ENCODE measurements around the gene CYB5R4.
"Not testable (repeated sequence)": the region's sequence is repeated elsewhere in the genome, so short reads cannot be mapped to it uniquely, and the experiment has no call there.

The CYB5R4 gene

DNA sequence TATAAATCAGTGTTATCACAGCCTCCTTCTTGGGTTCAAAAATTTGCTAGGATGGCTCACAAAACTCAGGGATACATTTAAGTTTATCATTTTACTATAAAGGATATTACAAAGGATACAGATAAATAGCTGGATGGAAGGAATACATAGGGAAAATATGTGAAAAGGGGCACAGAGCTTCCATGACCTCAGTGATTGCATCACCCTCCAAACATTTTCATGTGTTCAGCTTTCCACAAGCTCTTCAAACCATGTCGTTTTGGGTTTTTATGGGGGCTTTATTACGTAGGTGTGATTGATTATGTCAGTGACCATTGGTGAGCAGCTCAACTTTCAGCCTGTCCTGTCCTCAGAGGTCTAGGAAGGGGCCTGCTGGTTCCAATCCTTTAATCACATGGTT is 68.0 kb downstream of the CYB5R4 start (continued):
- TF ChIP-seq, protein P1, sequence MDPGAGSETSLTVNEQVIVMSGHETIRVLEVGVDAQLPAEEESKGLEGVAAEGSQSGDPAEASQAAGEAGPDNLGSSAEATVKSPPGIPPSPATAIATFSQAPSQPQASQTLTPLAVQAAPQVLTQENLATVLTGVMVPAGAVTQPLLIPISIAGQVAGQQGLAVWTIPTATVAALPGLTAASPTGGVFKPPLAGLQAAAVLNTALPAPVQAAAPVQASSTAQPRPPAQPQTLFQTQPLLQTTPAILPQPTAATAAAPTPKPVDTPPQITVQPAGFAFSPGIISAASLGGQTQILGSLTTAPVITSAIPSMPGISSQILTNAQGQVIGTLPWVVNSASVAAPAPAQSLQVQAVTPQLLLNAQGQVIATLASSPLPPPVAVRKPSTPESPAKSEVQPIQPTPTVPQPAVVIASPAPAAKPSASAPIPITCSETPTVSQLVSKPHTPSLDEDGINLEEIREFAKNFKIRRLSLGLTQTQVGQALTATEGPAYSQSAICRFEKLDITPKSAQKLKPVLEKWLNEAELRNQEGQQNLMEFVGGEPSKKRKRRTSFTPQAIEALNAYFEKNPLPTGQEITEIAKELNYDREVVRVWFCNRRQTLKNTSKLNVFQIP (CRISPR knock-in tag; IDR thresholded peaks at IDR 0.05; ENCODE audit: borderline replicate concordance, low read depth): no peak
- no peak for TF ChIP-seq ARNTL (CRISPR knock-in tag; IDR thresholded peaks at IDR 0.05; ENCODE audit: borderline replicate concordance, low read depth)
- TF ChIP-seq ZNF565 (CRISPR knock-in tag; conservative IDR thresholded peaks at IDR 0.05; ENCODE audit: low read depth): no peak
- no peak for TF ChIP-seq OSR1 (CRISPR knock-in tag; IDR thresholded peaks at IDR 0.05)

GRCh38 chr6:83928286-83928685 is 68.8 kb downstream of the CYB5R4 start:
- no peak for ATAC-seq

GRCh38 chr6:83946201-83946833 is 86.8 kb downstream of the CYB5R4 start:
- ATAC-seq: not testable (repeated sequence)

More at GRCh38 chr6:83928286-83928685, 68.8 kb downstream of the CYB5R4 start:
- TF ChIP-seq TCF4 (CRISPR knock-in tag; IDR thresholded peaks at IDR 0.05; ENCODE audit: borderline replicate concordance) (no peak), SNAI2 (CRISPR knock-in tag; IDR thresholded peaks at IDR 0.05) (no peak), CSDC2 (CRISPR knock-in tag; IDR thresholded peaks at IDR 0.05) (no peak), TOX (CRISPR knock-in tag; IDR thresholded peaks at IDR 0.05; ENCODE audit: borderline replicate concordance) (no peak), ZFP30 (CRISPR knock-in tag; IDR thresholded peaks at IDR 0.05) (no peak), ARNTL (CRISPR knock-in tag; IDR thresholded peaks at IDR 0.05; ENCODE audit: borderline replicate concordance, low read depth) (no peak), ZC3H10 (CRISPR knock-in tag; IDR thresholded peaks at IDR 0.05) (no peak), ZNF8 (CRISPR knock-in tag; IDR thresholded peaks at IDR 0.05) (no peak), TSHZ2 (CRISPR knock-in tag; IDR thresholded peaks at IDR 0.05) (no peak), OSR1 (CRISPR knock-in tag; IDR thresholded peaks at IDR 0.05) (no peak), ISL1 (CRISPR knock-in tag; IDR thresholded peaks at IDR 0.05) (no peak), BACH2 (CRISPR knock-in tag; IDR thresholded peaks at IDR 0.05; ENCODE audit: borderline replicate concordance) (no peak), RARB (CRISPR knock-in tag; IDR thresholded peaks at IDR 0.05) (no peak), ZFP3 (CRISPR knock-in tag; IDR thresholded peaks at IDR 0.05) (no peak), ZNF70 (CRISPR knock-in tag; IDR thresholded peaks at IDR 0.05) (no peak), ESRRG (CRISPR knock-in tag; IDR thresholded peaks at IDR 0.05) (no peak), PPARA (CRISPR knock-in tag; IDR thresholded peaks at IDR 0.05; ENCODE audit: borderline replicate concordance) (no peak), GLIS3 (CRISPR knock-in tag; IDR thresholded peaks at IDR 0.05) (no peak)
- TF ChIP-seq, protein P2, sequence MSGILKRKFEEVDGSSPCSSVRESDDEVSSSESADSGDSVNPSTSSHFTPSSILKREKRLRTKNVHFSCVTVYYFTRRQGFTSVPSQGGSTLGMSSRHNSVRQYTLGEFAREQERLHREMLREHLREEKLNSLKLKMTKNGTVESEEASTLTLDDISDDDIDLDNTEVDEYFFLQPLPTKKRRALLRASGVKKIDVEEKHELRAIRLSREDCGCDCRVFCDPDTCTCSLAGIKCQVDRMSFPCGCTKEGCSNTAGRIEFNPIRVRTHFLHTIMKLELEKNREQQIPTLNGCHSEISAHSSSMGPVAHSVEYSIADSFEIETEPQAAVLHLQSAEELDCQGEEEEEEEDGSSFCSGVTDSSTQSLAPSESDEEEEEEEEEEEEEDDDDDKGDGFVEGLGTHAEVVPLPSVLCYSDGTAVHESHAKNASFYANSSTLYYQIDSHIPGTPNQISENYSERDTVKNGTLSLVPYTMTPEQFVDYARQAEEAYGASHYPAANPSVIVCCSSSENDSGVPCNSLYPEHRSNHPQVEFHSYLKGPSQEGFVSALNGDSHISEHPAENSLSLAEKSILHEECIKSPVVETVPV (CRISPR knock-in tag; IDR thresholded peaks at IDR 0.05): no peak

- not testable (repeated sequence) for ATAC-seq
Observed at GRCh38 chr6:83947983-83948382, 88.5 kb downstream of the CYB5R4 start.

- TF ChIP-seq ZNF8 (CRISPR knock-in tag; IDR thresholded peaks at IDR 0.05) (no peak), ZC3H10 (CRISPR knock-in tag; IDR thresholded peaks at IDR 0.05) (no peak), SNAI2 (CRISPR knock-in tag; IDR thresholded peaks at IDR 0.05) (no peak), ZFP3 (CRISPR knock-in tag; IDR thresholded peaks at IDR 0.05) (no peak), ZNF565 (CRISPR knock-in tag; conservative IDR thresholded peaks at IDR 0.05; ENCODE audit: low read depth) (no peak), BACH2 (CRISPR knock-in tag; IDR thresholded peaks at IDR 0.05; ENCODE audit: borderline replicate concordance) (no peak), GLIS3 (CRISPR knock-in tag; IDR thresholded peaks at IDR 0.05) (no peak), TOX (CRISPR knock-in tag; IDR thresholded peaks at IDR 0.05; ENCODE audit: borderline replicate concordance) (no peak), TCF4 (CRISPR knock-in tag; IDR thresholded peaks at IDR 0.05; ENCODE audit: borderline replicate concordance) (no peak), CSDC2 (CRISPR knock-in tag; IDR thresholded peaks at IDR 0.05) (no peak), ZNF70 (CRISPR knock-in tag; IDR thresholded peaks at IDR 0.05) (no peak)
- TF ChIP-seq, protein P2 (CRISPR knock-in tag; IDR thresholded peaks at IDR 0.05): no peak
- ATAC-seq: no peak
Observed at GRCh38 chr6:83948851-83949250, 89.4 kb downstream of the CYB5R4 start.

GRCh38 chr6:83951423-83951822 is 91.9 kb downstream of the CYB5R4 start:
- not testable (repeated sequence) for ATAC-seq
